Measurements from ENCODE around the gene TDRD9. TPM values are rescaled to one million over a fixed set of nuclear protein-coding genes. Genes with fewer than 3 reads are reported as not detected.

Gene TDRD9
- total RNA-seq, 1 experiment from 2014 or later: not detected

DNA sequence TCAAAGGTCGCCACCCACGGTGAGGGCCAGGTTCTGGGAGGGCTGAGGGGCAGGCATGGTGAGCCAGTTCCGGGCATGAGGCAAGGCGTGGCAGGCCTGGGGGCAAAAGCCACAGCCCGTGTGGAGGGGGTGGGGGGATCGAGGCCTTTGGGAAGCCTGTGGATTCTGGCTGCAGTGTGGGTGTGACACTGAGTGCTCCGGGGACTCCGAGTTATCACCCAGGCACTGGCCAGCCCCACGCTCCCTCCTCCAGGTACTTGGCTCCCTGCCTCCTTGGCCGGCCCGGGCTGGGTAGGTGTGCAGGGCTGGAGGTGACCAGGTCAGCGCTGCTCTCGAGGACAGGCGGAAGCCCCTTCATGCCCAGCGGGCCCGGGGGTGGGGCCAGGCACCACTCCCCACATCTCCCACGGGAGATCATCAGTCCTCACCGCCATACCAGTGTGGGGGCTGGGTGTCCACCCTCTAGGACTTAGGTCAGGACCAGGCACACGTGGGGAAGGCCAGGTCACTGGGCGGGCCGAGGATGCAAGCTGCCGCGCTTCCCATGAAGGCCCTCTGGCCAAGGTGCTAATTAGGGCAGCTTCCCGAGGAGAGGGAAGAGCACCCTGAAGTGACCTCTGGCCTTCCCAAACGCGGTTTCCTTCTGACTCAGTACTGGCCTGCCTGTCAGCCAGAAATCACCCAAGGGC lies 34.1 kb upstream of the TDRD9 start:
- H3K27ac ChIP-seq (ENCODE audit: low read length): no peak overlapping the region
- no peaks in the 10 kb centered on the region for H3K27me3 ChIP-seq (ENCODE audit: control insufficient read depth, insufficient read depth, low read length)
- intact Hi-C loops (cut with micrococcal nuclease; ENCODE audit: unreplicated experiment): no loop called here
- DNase-seq (ENCODE audit: low read depth, low spot score) (no peak), ATAC-seq (no peak)
- no peaks in the 10 kb centered on the region for H3K9me3 ChIP-seq (ENCODE audit: control insufficient read depth, insufficient read depth, low read depth, low read length)
- TF ChIP-seq, protein P1, sequence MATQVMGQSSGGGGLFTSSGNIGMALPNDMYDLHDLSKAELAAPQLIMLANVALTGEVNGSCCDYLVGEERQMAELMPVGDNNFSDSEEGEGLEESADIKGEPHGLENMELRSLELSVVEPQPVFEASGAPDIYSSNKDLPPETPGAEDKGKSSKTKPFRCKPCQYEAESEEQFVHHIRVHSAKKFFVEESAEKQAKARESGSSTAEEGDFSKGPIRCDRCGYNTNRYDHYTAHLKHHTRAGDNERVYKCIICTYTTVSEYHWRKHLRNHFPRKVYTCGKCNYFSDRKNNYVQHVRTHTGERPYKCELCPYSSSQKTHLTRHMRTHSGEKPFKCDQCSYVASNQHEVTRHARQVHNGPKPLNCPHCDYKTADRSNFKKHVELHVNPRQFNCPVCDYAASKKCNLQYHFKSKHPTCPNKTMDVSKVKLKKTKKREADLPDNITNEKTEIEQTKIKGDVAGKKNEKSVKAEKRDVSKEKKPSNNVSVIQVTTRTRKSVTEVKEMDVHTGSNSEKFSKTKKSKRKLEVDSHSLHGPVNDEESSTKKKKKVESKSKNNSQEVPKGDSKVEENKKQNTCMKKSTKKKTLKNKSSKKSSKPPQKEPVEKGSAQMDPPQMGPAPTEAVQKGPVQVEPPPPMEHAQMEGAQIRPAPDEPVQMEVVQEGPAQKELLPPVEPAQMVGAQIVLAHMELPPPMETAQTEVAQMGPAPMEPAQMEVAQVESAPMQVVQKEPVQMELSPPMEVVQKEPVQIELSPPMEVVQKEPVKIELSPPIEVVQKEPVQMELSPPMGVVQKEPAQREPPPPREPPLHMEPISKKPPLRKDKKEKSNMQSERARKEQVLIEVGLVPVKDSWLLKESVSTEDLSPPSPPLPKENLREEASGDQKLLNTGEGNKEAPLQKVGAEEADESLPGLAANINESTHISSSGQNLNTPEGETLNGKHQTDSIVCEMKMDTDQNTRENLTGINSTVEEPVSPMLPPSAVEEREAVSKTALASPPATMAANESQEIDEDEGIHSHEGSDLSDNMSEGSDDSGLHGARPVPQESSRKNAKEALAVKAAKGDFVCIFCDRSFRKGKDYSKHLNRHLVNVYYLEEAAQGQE (IDR thresholded peaks at IDR 0.05; ENCODE audit: insufficient read depth in 1 of 2, low read depth in 2 of 2, low read length in 1 of 2): no peak
- no peak for TF ChIP-seq SIN3A (IDR thresholded peaks at IDR 0.05; ENCODE audit: borderline replicate concordance, insufficient read depth, low read depth, low read length)
- TF ChIP-seq TCF7L2 (IDR thresholded peaks at IDR 0.05; ENCODE audit: low read depth, low read length): no peak
- no peak for TF ChIP-seq POLR2AphosphoS5 (IDR thresholded peaks at IDR 0.05; ENCODE audit: low read depth, low read length)
- TF ChIP-seq, protein P2, sequence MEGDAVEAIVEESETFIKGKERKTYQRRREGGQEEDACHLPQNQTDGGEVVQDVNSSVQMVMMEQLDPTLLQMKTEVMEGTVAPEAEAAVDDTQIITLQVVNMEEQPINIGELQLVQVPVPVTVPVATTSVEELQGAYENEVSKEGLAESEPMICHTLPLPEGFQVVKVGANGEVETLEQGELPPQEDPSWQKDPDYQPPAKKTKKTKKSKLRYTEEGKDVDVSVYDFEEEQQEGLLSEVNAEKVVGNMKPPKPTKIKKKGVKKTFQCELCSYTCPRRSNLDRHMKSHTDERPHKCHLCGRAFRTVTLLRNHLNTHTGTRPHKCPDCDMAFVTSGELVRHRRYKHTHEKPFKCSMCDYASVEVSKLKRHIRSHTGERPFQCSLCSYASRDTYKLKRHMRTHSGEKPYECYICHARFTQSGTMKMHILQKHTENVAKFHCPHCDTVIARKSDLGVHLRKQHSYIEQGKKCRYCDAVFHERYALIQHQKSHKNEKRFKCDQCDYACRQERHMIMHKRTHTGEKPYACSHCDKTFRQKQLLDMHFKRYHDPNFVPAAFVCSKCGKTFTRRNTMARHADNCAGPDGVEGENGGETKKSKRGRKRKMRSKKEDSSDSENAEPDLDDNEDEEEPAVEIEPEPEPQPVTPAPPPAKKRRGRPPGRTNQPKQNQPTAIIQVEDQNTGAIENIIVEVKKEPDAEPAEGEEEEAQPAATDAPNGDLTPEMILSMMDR (IDR thresholded peaks at IDR 0.05): no peak
- ChIA-PET CTCF (no interaction called here), POLR2A (no interaction called here)
- H3K4me3 ChIP-seq (ENCODE audit: low read depth in 2 of 2, low read length in 2 of 2): no peak overlapping the region
- BruUV-seq (replicated peaks): no TSS peak
- no peaks in the 10 kb centered on the region for H3K4me1 ChIP-seq (ENCODE audit: control insufficient read depth, insufficient read depth, low read length)
- in situ Hi-C loops (cut with HindIII; ENCODE audit: low pct_unique_long_range_greater_than_20kb, low sequenced_read_pairs): no loop called here
- no peaks in the 10 kb centered on the region for H3K36me3 ChIP-seq (ENCODE audit: control insufficient read depth, insufficient read depth, low read length)

DNA sequence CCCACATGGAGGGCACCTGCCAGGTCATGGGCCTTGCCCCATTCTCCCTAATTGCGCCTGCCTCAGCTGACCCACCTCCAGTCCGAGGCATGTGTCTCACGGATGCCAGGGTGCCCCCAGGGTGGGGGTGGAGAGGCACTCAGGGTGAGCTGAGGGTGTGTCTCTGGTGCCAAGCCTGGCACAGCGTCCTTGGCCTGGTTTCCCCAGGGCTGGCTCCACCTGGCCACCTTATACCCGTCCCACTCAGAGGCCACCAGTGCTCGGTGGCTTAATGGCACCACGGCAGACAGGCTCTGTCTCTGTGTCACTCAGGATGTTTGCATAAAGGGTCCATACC lies 33.6 kb upstream of the TDRD9 start:
- Histone ChIP-seq H3K27ac (ENCODE audit: low read length) (no peak overlapping the region), H3K4me1 (ENCODE audit: control insufficient read depth, insufficient read depth, low read length) (no peaks in the 10 kb centered on the region), H3K9me3 (ENCODE audit: control insufficient read depth, insufficient read depth, low read depth, low read length) (no peaks in the 10 kb centered on the region), H3K4me3 (ENCODE audit: low read depth in 2 of 2, low read length in 2 of 2) (no peak overlapping the region), H3K27me3 (ENCODE audit: control insufficient read depth, insufficient read depth, low read length) (no peaks in the 10 kb centered on the region), H3K36me3 (ENCODE audit: control insufficient read depth, insufficient read depth, low read length) (no peaks in the 10 kb centered on the region)
- CTCF ChIA-PET: no interaction called here
- DNase-seq (ENCODE audit: low read depth, low spot score): no peak
- no TSS peak for BruUV-seq (replicated peaks)
- intact Hi-C loops (cut with micrococcal nuclease; ENCODE audit: unreplicated experiment) (no loop called here), in situ Hi-C loops (cut with HindIII; ENCODE audit: low pct_unique_long_range_greater_than_20kb, low sequenced_read_pairs) (no loop called here)
- POLR2A ChIA-PET: no interaction called here
- TF ChIP-seq, protein P2 (IDR thresholded peaks at IDR 0.05): no peak
- TF ChIP-seq TCF7L2 (IDR thresholded peaks at IDR 0.05; ENCODE audit: low read depth, low read length): no peak
- no peak for TF ChIP-seq POLR2AphosphoS5 (IDR thresholded peaks at IDR 0.05; ENCODE audit: low read depth, low read length)
- no peak for TF ChIP-seq SIN3A (IDR thresholded peaks at IDR 0.05; ENCODE audit: borderline replicate concordance, insufficient read depth, low read depth, low read length)
- TF ChIP-seq, protein P1 (IDR thresholded peaks at IDR 0.05; ENCODE audit: insufficient read depth in 1 of 2, low read depth in 2 of 2, low read length in 1 of 2): no peak
- no peak for ATAC-seq

Measured in Panc1 (cell line).